Fibroblast of skin of right biceps (primary cell): ENCODE data around the gene NAALADL2.
"Not testable (repeated sequence)": the region's sequence is repeated elsewhere in the genome, so short reads cannot be mapped to it uniquely, and the experiment has no call there.

Source experiments
- DNase-seq: peaks from one replicate; pipeline ENCODE4 v3.0.0-alpha.2; 2013

The NAALADL2 gene

GRCh38 chr3:175822766-175823491, 963.8 kb downstream of the NAALADL2 start:
- DNase-seq, result not testable (repeated sequence)

- not testable (repeated sequence) for DNase-seq
Observed at GRCh38 chr3:175825016-175825580, 966.0 kb downstream of the NAALADL2 start.

- DNase-seq, result no peak
Observed at GRCh38 chr3:175826759-175827158, 967.6 kb downstream of the NAALADL2 start.

- not testable (repeated sequence) for DNase-seq
Observed at GRCh38 chr3:175829809-175830208, 970.7 kb downstream of the NAALADL2 start.

- DNase-seq, result not testable (repeated sequence)
Observed at GRCh38 chr3:175835763-175836162, 976.6 kb downstream of the NAALADL2 start.

- DNase-seq, result no peak
Observed at GRCh38 chr3:175836617-175837016, 977.5 kb downstream of the NAALADL2 start.

- no peak for DNase-seq
Observed at GRCh38 chr3:175837962-175838361, 978.8 kb downstream of the NAALADL2 start.

- no peak for DNase-seq
Observed at GRCh38 chr3:175839366-175840005, 980.4 kb downstream of the NAALADL2 start.

GRCh38 chr3:175851541-175851940, 992.4 kb downstream of the NAALADL2 start:
- no peak for DNase-seq

GRCh38 chr3:175852560-175852959, 993.4 kb downstream of the NAALADL2 start:
- DNase-seq, result no peak

- DNase-seq, result no peak
Observed at GRCh38 chr3:175857666-175858270, 998.6 kb downstream of the NAALADL2 start.
